WTC11 (cell line): Measurements from ENCODE around the gene GCK.

Source experiments
- GABPB1 ChIP-seq: sonication (generic); formaldehyde crosslinking; IDR thresholded peaks from 2 replicates; pipeline ENCODE4 v1.8.1; 2023; ENCODE audit warnings: mild to moderate bottlenecking, missing genetic modification reagents
- TF ChIP-seq, protein P1 (sequence below): sonication (generic); formaldehyde crosslinking; IDR thresholded peaks from 2 replicates; pipeline ENCODE4 v1.8.0; 2022; ENCODE audit warnings: mild to moderate bottlenecking, missing genetic modification reagents
- TF ChIP-seq, protein P2 (sequence below): fragments of 200-600 bp; IDR thresholded peaks from 2 replicates; pipeline ENCODE4 v1.8.0; 2022; ENCODE audit warnings: antibody characterized with exemption

DNA sequence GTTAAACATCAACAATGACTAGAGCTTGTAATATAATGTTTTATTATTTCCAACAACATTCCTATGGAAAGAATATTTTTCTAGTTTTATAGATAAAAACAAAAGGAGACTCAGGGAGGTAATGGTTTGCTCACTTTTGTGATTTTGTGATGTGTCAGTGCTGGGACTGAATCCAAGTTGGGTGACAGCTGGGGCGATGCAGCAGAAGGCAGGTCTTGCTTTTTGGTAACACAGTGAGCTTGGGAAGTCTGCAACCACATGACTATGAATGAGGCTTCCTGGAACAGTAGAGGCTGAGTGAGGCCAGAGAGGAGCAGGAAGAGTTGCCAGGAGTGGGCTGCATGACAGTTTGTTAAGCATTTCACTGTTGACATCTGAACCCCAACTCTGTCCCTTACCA is 6.7 kb upstream of the GCK start:
- TF ChIP-seq, protein P1, sequence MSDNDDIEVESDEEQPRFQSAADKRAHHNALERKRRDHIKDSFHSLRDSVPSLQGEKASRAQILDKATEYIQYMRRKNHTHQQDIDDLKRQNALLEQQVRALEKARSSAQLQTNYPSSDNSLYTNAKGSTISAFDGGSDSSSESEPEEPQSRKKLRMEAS (CRISPR knock-in tag) = no peak
- no peak for TF ChIP-seq GABPB1 (CRISPR knock-in tag)
- TF ChIP-seq, protein P2, sequence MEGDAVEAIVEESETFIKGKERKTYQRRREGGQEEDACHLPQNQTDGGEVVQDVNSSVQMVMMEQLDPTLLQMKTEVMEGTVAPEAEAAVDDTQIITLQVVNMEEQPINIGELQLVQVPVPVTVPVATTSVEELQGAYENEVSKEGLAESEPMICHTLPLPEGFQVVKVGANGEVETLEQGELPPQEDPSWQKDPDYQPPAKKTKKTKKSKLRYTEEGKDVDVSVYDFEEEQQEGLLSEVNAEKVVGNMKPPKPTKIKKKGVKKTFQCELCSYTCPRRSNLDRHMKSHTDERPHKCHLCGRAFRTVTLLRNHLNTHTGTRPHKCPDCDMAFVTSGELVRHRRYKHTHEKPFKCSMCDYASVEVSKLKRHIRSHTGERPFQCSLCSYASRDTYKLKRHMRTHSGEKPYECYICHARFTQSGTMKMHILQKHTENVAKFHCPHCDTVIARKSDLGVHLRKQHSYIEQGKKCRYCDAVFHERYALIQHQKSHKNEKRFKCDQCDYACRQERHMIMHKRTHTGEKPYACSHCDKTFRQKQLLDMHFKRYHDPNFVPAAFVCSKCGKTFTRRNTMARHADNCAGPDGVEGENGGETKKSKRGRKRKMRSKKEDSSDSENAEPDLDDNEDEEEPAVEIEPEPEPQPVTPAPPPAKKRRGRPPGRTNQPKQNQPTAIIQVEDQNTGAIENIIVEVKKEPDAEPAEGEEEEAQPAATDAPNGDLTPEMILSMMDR = no peak
